HG03280 (cell line): ENCODE measurements around the gene ETV4.

Experiments used
- ATAC-seq: cut with Tn5 transposase; IDR thresholded peaks from one replicate; pipeline ENCODE4 v1.9.1; 2021; ENCODE audit warnings: mild to moderate bottlenecking, moderate library complexity; ENCODE audit not compliant: unreplicated experiment

The ETV4 gene

GRCh38 chr17:43573579-43574321 is 27.6 kb upstream of the ETV4 start:
- no peak for ATAC-seq

DNA sequence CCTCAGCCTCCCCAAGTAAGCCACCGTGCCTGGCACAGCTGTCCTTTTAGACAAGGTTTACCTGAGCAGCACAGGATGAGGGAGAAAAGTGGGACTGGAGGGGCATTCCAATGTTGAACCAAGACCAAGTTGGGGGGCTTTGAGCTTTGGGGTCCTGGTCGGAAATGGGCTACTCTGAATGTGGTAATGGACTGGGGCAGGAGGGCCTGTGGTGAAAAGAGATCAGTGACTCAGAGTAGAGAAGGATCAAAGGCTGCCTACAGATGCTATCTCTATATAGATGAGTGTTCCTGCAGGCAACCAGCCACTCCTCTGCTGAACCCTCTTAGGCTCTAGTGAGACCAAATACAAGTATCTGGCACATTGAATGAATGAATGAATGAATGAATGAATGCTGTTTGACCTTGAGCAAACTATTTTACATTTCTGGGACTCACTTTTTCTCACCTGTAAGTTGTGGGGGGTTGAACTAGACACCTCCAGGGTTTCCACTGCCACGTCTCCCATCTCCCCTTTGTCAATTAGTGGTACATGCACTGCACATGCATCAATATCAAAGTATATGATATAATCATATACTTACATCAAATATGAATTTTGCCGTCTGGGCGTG is 26.3 kb upstream of the ETV4 start:
- no peak for ATAC-seq

DNA sequence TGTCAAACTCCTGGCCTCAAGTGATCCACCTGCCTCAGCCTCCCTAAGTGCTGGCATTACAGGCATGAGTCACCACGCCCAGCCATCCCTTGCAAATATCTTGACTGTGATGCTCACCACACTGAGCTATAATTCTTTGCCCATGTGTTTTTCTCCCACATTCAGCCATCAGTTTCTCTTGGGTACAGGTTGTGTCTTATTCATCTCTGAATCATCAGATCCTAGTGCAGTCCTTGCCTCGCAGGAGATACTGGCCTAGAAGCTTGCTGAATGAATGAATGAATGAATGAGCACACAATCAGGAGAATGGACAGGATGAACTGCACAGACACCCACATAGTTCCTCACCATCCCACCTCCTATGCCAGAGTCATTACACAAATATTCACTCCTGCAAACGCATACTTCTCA is 24.4 kb upstream of the ETV4 start:
- no peak for ATAC-seq

DNA sequence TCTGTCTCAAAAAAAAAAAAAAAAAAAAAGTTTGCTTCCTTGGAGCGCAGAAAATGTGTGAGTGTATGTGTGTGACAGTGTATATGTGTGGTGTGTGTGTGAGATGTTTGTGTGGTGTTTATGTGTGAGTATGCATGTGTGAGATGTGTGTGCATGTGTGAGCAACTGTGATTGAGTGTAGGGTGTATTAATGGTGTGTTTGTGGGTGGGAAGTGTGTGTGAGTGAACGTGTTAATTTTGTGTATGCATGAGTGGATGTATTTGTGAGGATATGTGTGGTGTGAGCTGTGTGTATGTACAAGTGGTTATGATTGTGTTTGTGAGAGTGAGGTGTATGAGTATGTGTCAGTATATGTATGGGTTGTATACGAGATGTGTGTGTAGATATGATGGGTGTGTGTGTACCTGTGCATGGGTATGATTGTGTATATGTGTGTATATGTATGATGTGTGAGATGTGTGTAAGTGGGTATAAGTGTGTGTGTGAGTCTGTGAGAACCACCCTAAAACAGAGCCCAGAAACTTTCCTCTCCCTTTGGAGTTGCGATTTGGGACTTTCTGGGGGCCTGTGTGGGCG is 22.5 kb upstream of the ETV4 start:
- ATAC-seq = no peak

- no peak for ATAC-seq
Measured at GRCh38 chr17:43563600-43564594, 17.8 kb upstream of the ETV4 start.

GRCh38 chr17:43562679-43563599 is 16.8 kb upstream of the ETV4 start:
- no peak for ATAC-seq

GRCh38 chr17:43560461-43561427 is 14.6 kb upstream of the ETV4 start:
- ATAC-seq = no peak

- ATAC-seq = no peak
Measured at GRCh38 chr17:43559161-43559816, 13.1 kb upstream of the ETV4 start.

DNA sequence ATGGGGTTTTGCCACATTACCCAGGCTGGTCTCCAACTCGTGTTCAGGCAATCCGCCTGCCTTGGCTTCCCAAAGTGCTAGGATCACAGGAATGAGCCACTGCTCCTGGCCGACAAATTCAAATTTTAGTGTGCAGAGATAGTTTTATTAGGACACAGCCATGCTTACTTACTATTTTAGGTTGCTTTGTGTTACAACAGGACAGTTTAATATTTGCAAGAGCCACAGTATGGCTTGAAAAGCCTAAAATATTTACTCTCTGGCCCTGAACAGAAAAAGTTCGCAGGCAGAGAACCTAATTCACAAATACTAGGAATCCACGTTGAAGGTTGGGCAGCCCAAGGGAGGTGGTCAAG is 12.6 kb upstream of the ETV4 start:
- no peak for ATAC-seq

GRCh38 chr17:43556292-43556691 is 10.2 kb upstream of the ETV4 start:
- no peak for ATAC-seq

DNA sequence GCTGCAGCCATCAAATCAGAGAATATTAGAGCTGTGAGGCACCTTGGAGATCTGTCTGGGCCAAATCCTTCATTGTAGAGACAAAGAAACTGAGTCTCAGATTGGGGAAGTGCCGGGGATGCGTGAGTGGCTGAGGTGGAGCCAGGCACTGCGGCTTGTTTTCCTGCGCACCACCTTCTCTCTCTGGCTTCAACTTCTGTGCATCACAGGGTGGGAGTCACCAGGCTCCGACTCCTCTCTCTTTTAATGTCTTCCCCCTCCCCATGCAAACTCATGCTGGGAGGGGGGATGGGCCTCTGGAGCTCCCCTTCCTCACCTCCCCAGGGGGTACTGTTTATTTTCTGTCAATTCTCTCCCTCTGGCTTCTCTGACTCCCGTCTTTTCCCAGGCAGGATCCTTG is 8.7 kb upstream of the ETV4 start:
- no peak for ATAC-seq

DNA sequence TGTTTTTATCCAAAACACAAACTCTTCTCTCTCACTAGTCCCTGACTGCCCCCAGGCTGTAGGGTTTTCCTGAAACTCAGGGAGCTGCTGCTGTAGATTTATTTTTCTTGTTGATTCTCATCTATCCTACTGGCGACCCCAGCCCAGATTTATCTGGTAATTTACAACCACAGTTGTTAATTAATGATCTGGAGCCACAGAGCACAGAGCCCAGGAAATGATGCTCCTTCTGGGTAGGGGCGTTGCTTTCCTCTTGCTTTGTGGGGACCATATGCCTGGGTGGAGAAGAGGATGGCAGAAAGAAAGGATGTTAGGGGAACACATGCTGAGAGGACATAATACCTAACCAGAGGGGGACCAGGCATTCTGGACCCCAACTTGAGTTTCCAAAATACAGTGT is 7.4 kb upstream of the ETV4 start:
- no peak for ATAC-seq

DNA sequence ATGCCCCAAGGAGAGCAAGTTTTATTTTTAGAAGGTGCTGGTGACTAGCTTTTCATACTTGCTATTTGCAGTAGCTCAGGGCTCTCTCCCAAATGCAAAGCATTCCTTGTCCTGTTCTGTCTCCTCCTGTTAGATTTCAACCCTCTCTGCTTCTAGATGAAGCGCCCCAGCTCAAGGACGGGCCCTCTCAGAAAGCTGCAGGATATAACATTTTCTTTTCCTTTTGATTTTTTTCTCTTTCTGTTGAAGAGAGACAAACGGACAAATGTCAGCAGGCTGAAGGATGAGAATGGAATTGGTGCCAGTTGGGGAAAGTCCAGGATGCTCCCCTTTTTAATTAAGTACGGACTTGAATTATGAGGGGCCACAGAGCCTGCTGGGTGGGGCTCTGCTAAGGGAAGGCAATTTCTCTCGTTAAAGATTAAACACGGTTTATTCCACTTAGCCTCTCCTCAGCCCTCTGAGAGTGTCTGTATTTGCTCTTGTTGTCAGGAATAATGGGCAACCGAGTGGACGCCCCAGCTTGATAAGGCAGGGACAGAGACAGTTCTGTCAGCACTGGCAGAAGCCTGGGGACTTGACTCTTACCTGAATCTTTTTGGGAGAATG is 6.2 kb upstream of the ETV4 start:
- no peak for ATAC-seq

DNA sequence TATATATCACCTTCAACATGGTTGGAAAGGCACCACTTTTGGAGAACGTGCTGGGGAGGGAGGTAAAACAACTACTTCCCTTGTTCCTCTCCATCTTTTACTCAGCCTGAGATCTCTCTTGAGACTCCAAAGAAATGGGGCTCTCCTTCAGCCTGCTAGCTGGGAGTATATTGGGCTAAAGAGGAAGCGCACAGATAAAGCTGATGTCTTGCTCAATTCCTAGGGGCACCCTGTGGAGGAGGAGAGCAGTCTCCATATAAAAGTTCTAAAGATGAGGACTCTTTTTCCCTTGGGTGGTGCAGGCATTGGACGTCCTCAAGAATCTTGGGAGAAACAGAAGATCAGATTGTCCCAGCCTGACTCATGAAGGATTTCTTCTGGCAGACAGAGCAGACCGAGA is 4.6 kb upstream of the ETV4 start:
- ATAC-seq = no peak

DNA sequence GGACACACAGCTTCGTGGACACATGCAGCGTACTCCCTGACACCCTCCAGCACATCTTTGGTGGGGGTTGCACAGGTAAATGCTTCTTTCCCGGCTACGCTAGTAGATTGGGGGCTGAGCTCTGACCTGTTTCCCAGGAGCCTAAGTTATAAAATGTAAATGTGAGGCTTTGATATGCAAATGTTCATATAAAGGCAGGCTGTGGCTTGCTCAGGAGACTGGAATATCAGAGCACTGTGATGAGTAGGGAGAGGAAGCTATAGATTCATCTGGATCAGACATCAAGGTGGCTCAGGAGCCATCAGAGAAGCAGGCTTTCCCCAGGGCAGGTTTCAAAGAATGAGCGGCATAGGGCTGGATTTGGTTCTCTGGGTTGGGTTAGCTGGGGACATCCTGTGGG is 3.4 kb upstream of the ETV4 start:
- ATAC-seq = no peak

DNA sequence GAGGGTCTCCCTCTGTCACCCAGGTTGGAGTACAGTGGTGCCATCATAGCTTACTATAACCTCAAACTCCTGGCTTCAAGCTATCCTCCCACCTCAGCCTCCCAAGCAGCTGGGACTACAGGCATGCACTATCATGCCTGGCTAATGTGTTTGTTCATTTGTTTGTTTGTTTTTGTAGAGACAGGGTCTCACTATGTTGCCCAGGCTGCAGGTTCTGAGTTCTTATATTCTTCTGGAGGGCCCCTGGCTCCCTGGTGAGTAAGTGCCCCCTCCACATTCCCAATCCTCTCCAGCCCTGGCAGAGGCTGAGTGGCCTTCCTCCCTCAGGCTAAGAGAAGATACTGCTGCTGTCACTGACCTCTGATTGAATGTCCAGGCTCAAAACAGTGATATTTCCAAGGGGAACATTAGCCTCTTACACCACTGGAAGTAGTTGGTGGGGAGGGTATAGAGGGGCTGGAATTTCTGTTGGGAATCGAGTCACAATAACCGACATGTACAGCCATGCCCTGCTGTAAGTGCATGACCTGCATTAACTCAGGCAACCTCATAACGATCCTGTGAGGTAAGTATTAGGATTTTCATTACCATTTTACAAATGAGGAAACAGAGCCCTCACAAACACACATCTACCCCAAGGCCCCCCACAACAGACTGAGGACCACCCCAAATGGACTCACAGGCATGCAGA is 2.7 kb upstream of the ETV4 start:
- ATAC-seq = no peak

- no peak for ATAC-seq
Measured at GRCh38 chr17:43547659-43548256, 1.6 kb upstream of the ETV4 start.
